GM21390 (cell line): ENCODE measurements around the gene NR3C1.

Experiments
- ATAC-seq: cut with Tn5 transposase; IDR thresholded peaks from one replicate; pipeline ENCODE4 v1.9.1; 2021; ENCODE audit not compliant: unreplicated experiment

NR3C1 gene

GRCh38 chr5:143271431-143271830 is 132.1 kb downstream of the NR3C1 start:
- no peak for ATAC-seq

- ATAC-seq, result no peak
These were observed 135.1 kb downstream of the NR3C1 start for GRCh38 chr5:143268388-143268787.

GRCh38 chr5:143267186-143267585 is 136.3 kb downstream of the NR3C1 start:
- ATAC-seq, result no peak

GRCh38 chr5:143265995-143266394 is 137.5 kb downstream of the NR3C1 start:
- no peak for ATAC-seq

GRCh38 chr5:143263272-143263810 is 140.1 kb downstream of the NR3C1 start:
- ATAC-seq, result no peak

GRCh38 chr5:143262393-143263174 is 140.9 kb downstream of the NR3C1 start:
- peak; percentile 86 for ATAC-seq

- no peak for ATAC-seq
These were observed 141.6 kb downstream of the NR3C1 start for GRCh38 chr5:143261748-143262392.

GRCh38 chr5:143259254-143259605 is 144.3 kb downstream of the NR3C1 start:
- no peak for ATAC-seq

- no peak for ATAC-seq
These were observed 144.8 kb downstream of the NR3C1 start for GRCh38 chr5:143258559-143259253.

- no peak for ATAC-seq
These were observed 148.7 kb downstream of the NR3C1 start for GRCh38 chr5:143254819-143255218.

- no peak for ATAC-seq
These were observed 151.5 kb downstream of the NR3C1 start for GRCh38 chr5:143251946-143252345.

GRCh38 chr5:143251190-143251589 is 152.3 kb downstream of the NR3C1 start:
- ATAC-seq, result peak; percentile 38

GRCh38 chr5:143249851-143250250 is 153.6 kb downstream of the NR3C1 start:
- no peak for ATAC-seq

GRCh38 chr5:143248822-143249579 is 154.5 kb downstream of the NR3C1 start:
- no peak for ATAC-seq

- ATAC-seq, result no peak
These were observed 155.1 kb downstream of the NR3C1 start for GRCh38 chr5:143248391-143248790.

- no peak for ATAC-seq
These were observed 156.2 kb downstream of the NR3C1 start for GRCh38 chr5:143247134-143247815.

GRCh38 chr5:143245929-143246561 is 157.4 kb downstream of the NR3C1 start:
- no peak for ATAC-seq

- ATAC-seq, result no peak
These were observed 158.5 kb downstream of the NR3C1 start for GRCh38 chr5:143244990-143245389.

- ATAC-seq, result no peak
These were observed 159.3 kb downstream of the NR3C1 start for GRCh38 chr5:143244000-143244736.
